ENCODE measurements around the gene DUOXA2.

The DUOXA2 gene

GRCh38 chr15:45120081-45120972 lies 6.2 kb downstream of the DUOXA2 start:
- Histone ChIP-seq H2AFZ (ENCODE audit: low read depth, low read length) (no peak overlapping the region), H3K27me3 (ENCODE audit: low read depth, low read length) (peaks cover 22% of the 10 kb centered on the region), H4K20me1 (ENCODE audit: insufficient read depth, low read length) (no peaks in the 10 kb centered on the region), H3K9ac (ENCODE audit: low read length) (no peak overlapping the region), H3K36me3 (replicated peaks; ENCODE audit: low read depth, low read length) (no peaks in the 10 kb centered on the region), H3K4me2 (ENCODE audit: low read length) (no peak overlapping the region), H3K4me3 (ENCODE audit: low read length) (no peak overlapping the region), H3K4me1 (ENCODE audit: low read length) (no peaks in the 10 kb centered on the region), H3K9me3 (ENCODE audit: insufficient read depth, low read length) (no peaks in the 10 kb centered on the region), H3K79me2 (ENCODE audit: low read length) (no peaks in the 10 kb centered on the region), H3K27ac (ENCODE audit: low read length) (no peak overlapping the region)
- TF ChIP-seq CTCF (IDR thresholded peaks at IDR 0.05; ENCODE audit: low read depth, low read length) (no peak), EZH2phosphoT487 (IDR thresholded peaks at IDR 0.05; ENCODE audit: low read depth) (no peak)

- Histone ChIP-seq H3K9ac (ENCODE audit: low read length) (no peak overlapping the region), H3K4me2 (ENCODE audit: low read length) (no peak overlapping the region), H3K79me2 (ENCODE audit: low read length) (no peaks in the 10 kb centered on the region), H3K27ac (ENCODE audit: low read length) (no peak overlapping the region), H4K20me1 (ENCODE audit: insufficient read depth, low read length) (no peaks in the 10 kb centered on the region), H3K36me3 (replicated peaks; ENCODE audit: low read depth, low read length) (no peaks in the 10 kb centered on the region), H2AFZ (ENCODE audit: low read depth, low read length) (no peak overlapping the region), H3K9me3 (ENCODE audit: insufficient read depth, low read length) (no peaks in the 10 kb centered on the region), H3K27me3 (ENCODE audit: low read depth, low read length) (peaks cover 29% of the 10 kb centered on the region), H3K4me1 (ENCODE audit: low read length) (no peaks in the 10 kb centered on the region), H3K4me3 (ENCODE audit: low read length) (no peak overlapping the region)
- TF ChIP-seq CTCF (IDR thresholded peaks at IDR 0.05; ENCODE audit: low read depth, low read length) (no peak), EZH2phosphoT487 (IDR thresholded peaks at IDR 0.05; ENCODE audit: low read depth) (no peak)
Observed at GRCh38 chr15:45121020-45121419, 6.9 kb downstream of the DUOXA2 start.

GRCh38 chr15:45121706-45122417 lies 7.7 kb downstream of the DUOXA2 start:
- no peak overlapping the region for H3K27ac ChIP-seq (ENCODE audit: low read length)
- no peak for TF ChIP-seq CTCF (IDR thresholded peaks at IDR 0.05; ENCODE audit: low read depth, low read length)
- TF ChIP-seq EZH2phosphoT487 (IDR thresholded peaks at IDR 0.05; ENCODE audit: low read depth): no peak
- peaks cover 34% of the 10 kb centered on the region for H3K27me3 ChIP-seq (ENCODE audit: low read depth, low read length)

GRCh38 chr15:45122719-45123118 lies 8.6 kb downstream of the DUOXA2 start:
- no peaks in the 10 kb centered on the region for H3K36me3 ChIP-seq (replicated peaks; ENCODE audit: low read depth, low read length)
- H3K4me1 ChIP-seq (ENCODE audit: low read length): no peaks in the 10 kb centered on the region
- H4K20me1 ChIP-seq (ENCODE audit: insufficient read depth, low read length): no peaks in the 10 kb centered on the region
- H3K4me2 ChIP-seq (ENCODE audit: low read length): no peak overlapping the region
- no peak overlapping the region for H2AFZ ChIP-seq (ENCODE audit: low read depth, low read length)
- no peak overlapping the region for H3K27ac ChIP-seq (ENCODE audit: low read length)
- TF ChIP-seq CTCF (IDR thresholded peaks at IDR 0.05; ENCODE audit: low read depth, low read length) (no peak), EZH2phosphoT487 (IDR thresholded peaks at IDR 0.05; ENCODE audit: low read depth) (no peak)
- H3K79me2 ChIP-seq (ENCODE audit: low read length): no peaks in the 10 kb centered on the region
- H3K4me3 ChIP-seq (ENCODE audit: low read length): no peak overlapping the region
- no peak overlapping the region for H3K9ac ChIP-seq (ENCODE audit: low read length)
- no peaks in the 10 kb centered on the region for H3K9me3 ChIP-seq (ENCODE audit: insufficient read depth, low read length)
- H3K27me3 ChIP-seq (ENCODE audit: low read depth, low read length): peaks cover 34% of the 10 kb centered on the region

More at GRCh38 chr15:45121706-45122417, 7.7 kb downstream of the DUOXA2 start:
- Histone ChIP-seq H4K20me1 (ENCODE audit: insufficient read depth, low read length) (no peaks in the 10 kb centered on the region), H3K4me3 (ENCODE audit: low read length) (no peak overlapping the region), H3K36me3 (replicated peaks; ENCODE audit: low read depth, low read length) (no peaks in the 10 kb centered on the region), H3K9ac (ENCODE audit: low read length) (no peak overlapping the region), H3K4me2 (ENCODE audit: low read length) (no peak overlapping the region), H3K4me1 (ENCODE audit: low read length) (no peaks in the 10 kb centered on the region), H2AFZ (ENCODE audit: low read depth, low read length) (no peak overlapping the region), H3K79me2 (ENCODE audit: low read length) (no peaks in the 10 kb centered on the region), H3K9me3 (ENCODE audit: insufficient read depth, low read length) (no peaks in the 10 kb centered on the region)

Data from OCI-LY3 (cell line).